Activated CD4-positive, alpha-beta T cell treated with anti-CD3 and anti-CD28 coated beads for 36 hours (primary cell): Measurements from ENCODE around the gene ZNF367. TPM values are rescaled to one million over a fixed set of nuclear protein-coding genes. Genes with fewer than 3 reads are reported as not detected.

ENCODE experiments used
- ATAC-seq: fragments of 200-7000 bp; cut with Tn5 transposase; one replicate; pipeline ENCODE4 v1.10.0; 2021; ENCODE audit warnings: mild to moderate bottlenecking, moderate library complexity
- CTCF ChIA-PET: fragments of 350-600 bp; sonication (Branson Sonifier 250); formaldehyde crosslinking; loops from one replicate; lab custom pipeline; 2021; ENCODE audit warnings: antibody characterized with exemption; lab: Charles Lee
- POLR2A ChIA-PET: fragments of 350-600 bp; sonication (Branson Sonifier 250); formaldehyde crosslinking; loops from one replicate; lab custom pipeline; 2021; ENCODE audit warnings: antibody characterized with exemption, inconsistent platforms; lab: Charles Lee
- DNase-seq: peaks from one replicate; pipeline ENCODE4 v3.0.0-alpha.2; 2020
- H3K27ac Mint-ChIP-seq: one replicate; pipeline ENCODE4 v1.8.0; 2021; ENCODE audit warnings: mixed read lengths
- H3K27me3 Mint-ChIP-seq: one replicate; pipeline ENCODE4 v1.8.0; 2021; ENCODE audit warnings: mixed read lengths
- H3K36me3 Mint-ChIP-seq: one replicate; pipeline ENCODE4 v1.8.0; 2021; ENCODE audit warnings: low read depth, mixed read lengths
- H3K4me1 Mint-ChIP-seq: one replicate; pipeline ENCODE4 v1.8.0; 2021; ENCODE audit warnings: mixed read lengths
- H3K4me3 Mint-ChIP-seq: one replicate; pipeline ENCODE4 v1.8.0; 2021; ENCODE audit warnings: mild to moderate bottlenecking, moderate library complexity, mixed read lengths
- H3K9me3 Mint-ChIP-seq: one replicate; pipeline ENCODE4 v1.8.0; 2021; ENCODE audit warnings: low read depth, mixed read lengths
- intact Hi-C, 2 experiments: fragments of 100-400 bp; cut with DNase I in 1 of 2; cut with micrococcal nuclease in 1 of 2; formaldehyde crosslinking; loops; one replicate each; pipeline versions ENCODE4 v1.14.2 to v1.15.1; 2022 to 2024; cut with DNase I, micrococcal nuclease
- total RNA-seq, 2 experiments: library from RNA; stranded (reverse); gene quantifications; one replicate each; pipeline ENCODE4 v1.2.3, GENCODE V29; 2021

ZNF367 gene
- 10 to 100 TPM; 22.0 to 24.2 TPM for total RNA-seq

DNA sequence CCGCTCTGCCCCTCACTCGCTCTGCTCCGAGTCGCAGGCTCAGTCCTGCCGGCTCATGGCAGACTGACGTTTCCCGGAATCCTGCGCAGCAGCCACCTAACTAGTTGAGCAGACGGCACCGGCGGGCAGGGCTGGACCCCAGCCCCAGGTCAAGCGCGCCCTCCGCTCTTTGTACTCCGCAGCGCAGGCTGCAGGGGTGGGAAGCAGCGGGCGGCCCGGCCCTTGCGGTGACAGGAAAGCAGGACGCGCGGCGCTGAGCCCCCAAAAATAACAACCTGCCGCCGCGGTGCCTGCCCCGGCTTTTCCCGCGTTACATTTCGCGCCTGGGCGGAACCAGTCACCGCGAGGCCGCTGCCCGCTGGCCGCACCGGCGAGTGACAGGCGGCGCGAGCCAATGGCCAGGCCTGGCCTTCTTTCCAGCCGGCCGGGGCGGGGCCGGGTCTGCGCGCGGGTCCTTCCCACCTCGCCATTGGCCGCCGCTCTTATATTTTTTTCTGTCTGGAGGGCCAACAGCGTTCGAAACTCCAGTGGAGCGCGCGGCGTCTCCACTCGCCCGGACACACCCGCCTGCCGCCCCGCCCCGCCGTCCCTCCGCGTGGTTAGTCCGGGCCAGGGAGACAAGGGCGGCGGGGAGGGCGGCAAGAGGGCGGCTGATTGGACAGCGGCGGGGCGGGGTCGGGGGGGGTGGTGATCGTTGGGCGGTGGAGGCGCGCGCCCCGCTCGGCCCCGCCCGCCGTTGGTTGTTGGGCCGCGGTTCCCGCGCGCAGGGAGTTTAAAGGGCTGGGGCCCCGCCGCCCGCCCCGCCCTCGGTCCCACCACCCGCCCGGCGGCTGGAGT is at the start of gene ZNF367:
ZNF367 (minus strand) TSS at position 288 of the 837 bp plus-strand sequence. CDS start 338 bp downstream, outside the sequence.
- CTCF ChIA-PET = interaction anchor here (0.7 kb wide), 1 partner anchor 35 kb away, joined by 3 read pairs; no protein-coding TSS in a partner anchor
- peak within 1 kb of the TSS; percentile 90 for H3K27ac Mint-ChIP-seq
- H3K9me3 Mint-ChIP-seq = no peaks in the 10 kb centered on the region
- peak; percentile 81 for ATAC-seq
- POLR2A ChIA-PET = no interaction called here
- peaks cover 38% of the 10 kb centered on the region for H3K4me1 Mint-ChIP-seq
- intact Hi-C loops = loop anchor here (1.0 to 10.0 kb wide), 15 partner anchors 32 to 1566 kb away; partner anchors contain the start of genes PRXL2C (in 2 of the 2), ERCC6L2 (in 1 of the 2), HABP4 (in 1 of the 2) and NCBP1 (in 1 of the 2)
- peaks cover 10% of the 10 kb centered on the region for H3K36me3 Mint-ChIP-seq
- peak within 1 kb of the TSS; percentile 93 for H3K4me3 Mint-ChIP-seq
- DNase-seq = peak; percentile 97
- no peaks in the 10 kb centered on the region for H3K27me3 Mint-ChIP-seq

DNA sequence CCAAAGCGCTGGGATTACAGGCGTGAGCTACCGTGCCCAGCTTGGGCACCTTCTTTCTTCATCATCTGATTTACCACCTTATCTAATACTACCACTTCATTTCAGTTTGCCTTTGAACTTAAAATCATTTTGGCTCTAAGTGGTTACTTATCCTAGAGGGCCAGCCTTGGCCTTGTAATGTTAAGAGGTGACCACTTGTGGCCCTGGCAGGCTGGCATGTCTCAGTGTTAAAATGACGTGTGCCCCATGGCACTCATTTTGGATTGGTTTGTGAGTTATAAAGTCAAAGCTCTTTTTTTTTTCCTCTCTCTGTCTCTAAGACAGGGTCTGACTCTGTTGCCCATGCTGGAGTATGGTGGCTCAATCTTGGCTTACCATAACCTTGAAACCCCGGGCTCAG is 49.6 kb upstream of the ZNF367 start:
- Mint-ChIP-seq H3K4me1 (no peaks in the 10 kb centered on the region), H3K27ac (no peak overlapping the region), H3K9me3 (no peaks in the 10 kb centered on the region), H3K4me3 (no peak overlapping the region), H3K36me3 (peaks cover 16% of the 10 kb centered on the region), H3K27me3 (no peaks in the 10 kb centered on the region)
- ATAC-seq = no peak
- CTCF ChIA-PET = interaction anchor here (1.4 kb wide), 1 partner anchor 8 kb away, joined by 5 read pairs; no protein-coding TSS in a partner anchor
- intact Hi-C loops = no loop called here
- POLR2A ChIA-PET = no interaction called here
- no peak for DNase-seq

- CTCF ChIA-PET = interaction anchor here (0.7 kb wide), 1 partner anchor 22 kb away, joined by 3 read pairs; no protein-coding TSS in a partner anchor
These were observed 46.3 kb upstream of the ZNF367 start for GRCh38 chr9:96464426-96464825.

DNA sequence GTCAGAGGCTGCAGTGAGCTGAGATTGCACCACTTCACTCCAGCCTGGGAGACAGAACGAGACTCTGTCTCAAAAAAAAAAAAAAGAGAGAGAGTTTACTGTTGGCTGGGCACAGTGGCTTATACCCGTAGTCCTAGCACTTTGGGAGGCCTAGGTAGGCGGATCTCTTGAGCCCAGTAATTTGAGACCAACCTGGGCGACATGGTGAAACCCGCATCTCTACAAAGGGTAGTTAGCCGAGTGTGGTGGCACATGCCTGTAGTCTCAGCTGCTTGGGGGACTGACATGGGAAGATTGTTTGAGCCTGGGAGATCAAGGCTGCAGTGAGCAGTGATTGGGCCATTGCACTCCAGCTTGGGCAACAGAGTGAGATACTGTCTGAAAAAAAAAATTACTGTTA is 44.4 kb upstream of the ZNF367 start:
- H3K27me3 Mint-ChIP-seq = no peaks in the 10 kb centered on the region
- DNase-seq (no peak), ATAC-seq (no peak)
- ChIA-PET CTCF (interaction anchor here (0.6 to 1.1 kb wide), 2 partner anchors 60 to 194 kb away, joined by 3 read pairs; no protein-coding TSS in a partner anchor), POLR2A (no interaction called here)
- H3K9me3 Mint-ChIP-seq = no peaks in the 10 kb centered on the region
- H3K4me1 Mint-ChIP-seq = peaks cover 8% of the 10 kb centered on the region
- no peak overlapping the region for H3K4me3 Mint-ChIP-seq
- no peak overlapping the region for H3K27ac Mint-ChIP-seq
- intact Hi-C loops = no loop called here
- H3K36me3 Mint-ChIP-seq = peaks cover 14% of the 10 kb centered on the region

More at GRCh38 chr9:96464426-96464825, 46.3 kb upstream of the ZNF367 start:
- Mint-ChIP-seq H3K27ac (no peak overlapping the region), H3K4me3 (no peak overlapping the region), H3K27me3 (no peaks in the 10 kb centered on the region), H3K9me3 (no peaks in the 10 kb centered on the region), H3K4me1 (peaks cover 3% of the 10 kb centered on the region), H3K36me3 (peaks cover 13% of the 10 kb centered on the region)
- POLR2A ChIA-PET = no interaction called here
- ATAC-seq (no peak), DNase-seq (no peak)
- intact Hi-C loops = no loop called here

GRCh38 chr9:96461336-96461735 is 43.2 kb upstream of the ZNF367 start:
- peaks cover 14% of the 10 kb centered on the region for H3K36me3 Mint-ChIP-seq
- ChIA-PET CTCF (interaction anchor here (0.6 to 2.0 kb wide), 3 partner anchors 12 to 59 kb away, joined by 3 to 5 read pairs (median 4); no protein-coding TSS in a partner anchor), POLR2A (no interaction called here)
- DNase-seq = no peak
- H3K27ac Mint-ChIP-seq = no peak overlapping the region
- no peaks in the 10 kb centered on the region for H3K27me3 Mint-ChIP-seq
- no peak overlapping the region for H3K4me3 Mint-ChIP-seq
- intact Hi-C loops = no loop called here
- peaks cover 8% of the 10 kb centered on the region for H3K4me1 Mint-ChIP-seq
- H3K9me3 Mint-ChIP-seq = no peaks in the 10 kb centered on the region
- no peak for ATAC-seq

- ChIA-PET CTCF (interaction anchor here (1.1 to 2.0 kb wide), 2 partner anchors 12 to 19 kb away, joined by 4 to 5 read pairs; no protein-coding TSS in a partner anchor), POLR2A (no interaction called here)
- no peaks in the 10 kb centered on the region for H3K9me3 Mint-ChIP-seq
- H3K27ac Mint-ChIP-seq = no peak overlapping the region
- H3K4me1 Mint-ChIP-seq = peaks cover 8% of the 10 kb centered on the region
- H3K36me3 Mint-ChIP-seq = peaks cover 14% of the 10 kb centered on the region
- intact Hi-C loops = no loop called here
- DNase-seq = no peak
- H3K4me3 Mint-ChIP-seq = no peak overlapping the region
- H3K27me3 Mint-ChIP-seq = no peaks in the 10 kb centered on the region
- ATAC-seq = no peak
These were observed 42.7 kb upstream of the ZNF367 start for GRCh38 chr9:96460882-96461281.

DNA sequence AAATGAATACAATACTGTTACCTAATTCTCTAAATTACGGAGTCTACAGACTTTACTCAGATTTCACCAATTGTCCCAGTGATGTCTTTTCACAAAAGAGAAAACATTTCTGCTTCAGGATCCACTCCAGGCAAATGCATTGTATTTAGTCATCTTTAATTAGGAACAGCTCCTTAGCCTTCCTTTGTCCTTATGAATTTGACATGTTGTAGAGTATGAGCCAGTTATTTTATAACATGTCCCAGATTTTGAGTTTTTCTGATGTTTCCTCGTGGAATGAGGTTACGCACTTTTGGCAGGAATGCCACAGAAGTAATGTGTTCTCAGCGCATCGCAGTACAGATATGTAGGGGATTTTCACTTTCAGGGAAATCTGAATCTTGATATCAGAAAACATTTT is 42.3 kb upstream of the ZNF367 start:
- intact Hi-C loops = no loop called here
- Mint-ChIP-seq H3K9me3 (no peaks in the 10 kb centered on the region), H3K4me1 (peaks cover 8% of the 10 kb centered on the region), H3K36me3 (peaks cover 11% of the 10 kb centered on the region), H3K27me3 (no peaks in the 10 kb centered on the region), H3K4me3 (no peak overlapping the region), H3K27ac (no peak overlapping the region)
- ChIA-PET POLR2A (no interaction called here), CTCF (interaction anchor here (2.0 kb wide), 1 partner anchor 12 kb away, joined by 5 read pairs; no protein-coding TSS in a partner anchor)
- ATAC-seq (no peak), DNase-seq (no peak)

- Mint-ChIP-seq H3K27me3 (no peaks in the 10 kb centered on the region), H3K27ac (peak overlapping the region; percentile 38), H3K36me3 (peaks cover 8% of the 10 kb centered on the region), H3K4me3 (no peak overlapping the region), H3K9me3 (no peaks in the 10 kb centered on the region), H3K4me1 (peaks cover 8% of the 10 kb centered on the region)
- intact Hi-C loops = loop anchor here in 1 of 2 experiments (10.0 kb wide), 1 partner anchor 315 kb away; the partner anchor contains the start of gene ZNF510
- ChIA-PET POLR2A (interaction anchor here (0.6 kb wide), 1 partner anchor 31 kb away, joined by 3 read pairs; no protein-coding TSS in a partner anchor), CTCF (interaction anchor here (0.7 to 2.0 kb wide), 4 partner anchors 9 to 336 kb away, joined by 3 to 5 read pairs (median 4); no protein-coding TSS in a partner anchor)
- ATAC-seq (no peak), DNase-seq (no peak)
These were observed 41.3 kb upstream of the ZNF367 start for GRCh38 chr9:96459268-96460007.

DNA sequence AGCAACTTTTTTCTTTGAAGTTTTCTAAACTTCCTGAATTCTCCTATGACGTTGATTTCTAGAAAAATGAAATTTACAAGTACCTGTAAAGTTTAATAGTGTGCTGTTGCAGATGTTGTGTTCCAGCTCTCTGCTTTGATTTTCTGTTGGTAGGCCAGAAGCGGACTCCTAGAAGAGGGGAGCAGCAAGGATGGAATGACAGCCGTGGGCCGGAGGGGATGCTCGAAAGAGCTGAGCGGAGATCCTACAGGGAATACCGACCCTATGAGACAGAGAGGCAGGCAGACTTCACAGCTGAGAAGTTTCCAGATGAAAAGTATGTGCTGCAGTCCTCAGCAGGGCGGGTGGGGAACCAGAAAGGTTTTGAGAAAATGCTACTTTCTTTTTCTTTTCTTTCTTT is 40.1 kb upstream of the ZNF367 start:
- peaks cover 13% of the 10 kb centered on the region for H3K4me1 Mint-ChIP-seq
- no peak overlapping the region for H3K27ac Mint-ChIP-seq
- no peaks in the 10 kb centered on the region for H3K9me3 Mint-ChIP-seq
- peaks cover 8% of the 10 kb centered on the region for H3K36me3 Mint-ChIP-seq
- no peaks in the 10 kb centered on the region for H3K27me3 Mint-ChIP-seq
- DNase-seq (no peak), ATAC-seq (no peak)
- no peak overlapping the region for H3K4me3 Mint-ChIP-seq
- POLR2A ChIA-PET = no interaction called here
- CTCF ChIA-PET = interaction anchor here (0.7 to 1.5 kb wide), 3 partner anchors 8 to 108 kb away, joined by 3 read pairs; no protein-coding TSS in a partner anchor
- intact Hi-C loops = loop anchor here in 1 of 2 experiments (10.0 kb wide), 1 partner anchor 317 kb away; the partner anchor contains the start of gene ZNF510

DNA sequence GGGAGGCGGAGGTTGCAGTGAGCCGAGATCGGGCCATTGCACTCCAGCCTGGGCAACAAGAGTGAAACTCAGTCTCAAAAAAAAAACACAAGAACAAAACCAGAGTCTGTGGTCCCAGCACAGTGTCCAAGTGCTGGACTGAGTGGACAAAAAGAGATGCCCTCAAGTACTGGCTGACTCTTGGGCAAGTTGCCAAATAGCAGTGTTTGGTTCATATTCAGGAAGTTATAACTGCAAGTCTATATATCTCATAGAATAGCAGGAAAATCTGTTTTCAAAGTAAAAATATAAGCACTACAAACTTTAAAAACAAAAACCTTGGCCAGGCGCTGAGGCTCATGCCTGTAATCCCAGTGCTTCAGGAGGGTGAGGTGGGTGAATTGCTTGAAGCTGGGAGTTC is 39.1 kb upstream of the ZNF367 start:
- CTCF ChIA-PET = interaction anchor here (1.0 to 1.5 kb wide), 2 partner anchors 23 to 109 kb away, joined by 3 read pairs; no protein-coding TSS in a partner anchor
- POLR2A ChIA-PET = no interaction called here
- intact Hi-C loops = loop anchor here in 1 of 2 experiments (10.0 kb wide), 1 partner anchor 318 kb away; the partner anchor contains the start of gene ZNF510

More for the DNA sequence above, 39.1 kb upstream of the ZNF367 start:
- Mint-ChIP-seq H3K27ac (no peak overlapping the region), H3K4me3 (no peak overlapping the region), H3K36me3 (peaks cover 8% of the 10 kb centered on the region), H3K4me1 (peaks cover 17% of the 10 kb centered on the region), H3K9me3 (no peaks in the 10 kb centered on the region), H3K27me3 (no peaks in the 10 kb centered on the region)
- no peak for DNase-seq
- ATAC-seq = no peak
